Measurements from ENCODE around the gene NDST4. TPM values are rescaled to one million over a fixed set of nuclear protein-coding genes. Genes with fewer than 3 reads are reported as not detected.

Gene NDST4
- total and polyA plus RNA-seq, 2 of the 13 experiments (the other 11 are each of a cell fraction or from before 2014, with no cell fraction given), result not detected

DNA sequence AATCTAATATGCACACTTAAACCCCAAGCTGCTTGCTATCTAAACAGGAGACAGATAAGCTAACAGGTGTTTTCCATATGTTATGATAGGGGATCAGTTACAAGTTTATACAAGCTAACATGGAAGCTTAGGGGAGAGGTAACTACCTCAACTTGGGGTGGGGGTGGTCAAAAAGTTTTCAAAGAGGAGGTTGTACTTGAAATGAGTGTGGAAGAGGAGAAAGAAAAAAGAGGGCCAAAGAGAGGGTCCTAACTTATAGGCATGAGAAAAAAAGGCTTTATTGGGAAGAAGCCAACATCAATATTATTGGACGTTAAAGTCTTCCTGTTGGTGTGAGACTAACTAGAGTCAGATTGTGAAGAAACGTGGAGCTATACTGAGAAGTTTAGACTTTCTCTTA, 205.9 kb downstream of the NDST4 start:
- ATAC-seq, result no peak
- WGBS (ENCODE audit: low lambda C conversion rate), result 2% methylated on average over 2 of the region's 2 CpGs
- BruUV-seq (replicated peaks), result no TSS peak

GRCh38 chr4:114905017-114905416, 208.4 kb downstream of the NDST4 start:
- in situ Hi-C loops (cut with HindIII; ENCODE audit: extremely low pct_ligation_motif_present, low pct_unique_long_range_greater_than_20kb), result no loop called here
- FAIRE-seq (no peak), DNase-seq (ENCODE audit: low spot score) (no peak), ATAC-seq (no peak)
- Histone ChIP-seq H2AFZ (ENCODE audit: low read length) (no peak overlapping the region), H3K79me2 (ENCODE audit: insufficient read depth, low read length) (no peaks in the 10 kb centered on the region), H3K27me3 (ENCODE audit: control insufficient read depth in 1 of 2, insufficient read depth in 2 of 2, low read length in 2 of 2) (no peaks in the 10 kb centered on the region), H3K4me3 (replicated peaks in 1 of 3; ENCODE audit: insufficient read depth in 1 of 3, low read depth in 2 of 3, low read length in 3 of 3) (no peak overlapping the region), H3K36me3 (replicated peaks in 1 of 2; ENCODE audit: control insufficient read depth in 1 of 2, insufficient read depth in 2 of 2, low read length in 2 of 2) (no peaks in the 10 kb centered on the region), H3K4me2 (ENCODE audit: low read depth, low read length) (no peak overlapping the region), H3K4me1 (ENCODE audit: insufficient read depth, low read length) (no peaks in the 10 kb centered on the region), H3K9ac (ENCODE audit: insufficient read depth, low read depth, low read length) (no peak overlapping the region), H3K9me3 (ENCODE audit: low read length) (no peaks in the 10 kb centered on the region), H3K27ac (ENCODE audit: extremely low read length, insufficient read depth, low read length) (no peak overlapping the region), H4K20me1 (ENCODE audit: insufficient read depth, low read length) (no peaks in the 10 kb centered on the region)
- intact Hi-C loops (cut with micrococcal nuclease; ENCODE audit: unreplicated experiment), result no loop called here
- ChIA-PET CTCF (ENCODE audit: low intra/inter-chr PET ratio, low total read pairs) (no interaction called here), POLR2A (no interaction called here)
- no peak for TF ChIP-seq PHF20 (CRISPR knock-in tag; IDR thresholded peaks at IDR 0.05)
- TF ChIP-seq ZNF615 (CRISPR knock-in tag; IDR thresholded peaks at IDR 0.05; ENCODE audit: borderline replicate concordance), result no peak
- no peak for TF ChIP-seq ZFP41 (CRISPR knock-in tag; IDR thresholded peaks at IDR 0.05; ENCODE audit: borderline replicate concordance)
- TF ChIP-seq ZBTB21 (CRISPR knock-in tag; IDR thresholded peaks at IDR 0.05), result no peak
- TF ChIP-seq SKI (IDR thresholded peaks at IDR 0.05; ENCODE audit: partially characterized antibody), result no peak
- TF ChIP-seq REPIN1 (CRISPR knock-in tag; IDR thresholded peaks at IDR 0.05; ENCODE audit: borderline replicate concordance, low read depth), result no peak
- TF ChIP-seq FOSL1 (CRISPR knock-in tag; IDR thresholded peaks at IDR 0.05; ENCODE audit: borderline replicate concordance), result no peak
- no peak for TF ChIP-seq AHDC1 (CRISPR knock-in tag; IDR thresholded peaks at IDR 0.05; ENCODE audit: borderline replicate concordance)
- TF ChIP-seq ZBTB7A (CRISPR knock-in tag; IDR thresholded peaks at IDR 0.05), result no peak
- TF ChIP-seq PAF1 (CRISPR knock-in tag; IDR thresholded peaks at IDR 0.05), result no peak
- TF ChIP-seq KDM1A (CRISPR knock-in tag; IDR thresholded peaks at IDR 0.05), result no peak
- no TSS peak for BruUV-seq (replicated peaks)

More for the DNA sequence above, 205.9 kb downstream of the NDST4 start:
- H3K79me2 ChIP-seq (ENCODE audit: insufficient read depth, low read length), result no peaks in the 10 kb centered on the region
- TF ChIP-seq ZNF510 (CRISPR knock-in tag; IDR thresholded peaks at IDR 0.05; ENCODE audit: low read depth) (no peak), HOXA7 (CRISPR knock-in tag; IDR thresholded peaks at IDR 0.05) (no peak), MYNN (CRISPR knock-in tag; IDR thresholded peaks at IDR 0.05; ENCODE audit: low read depth) (no peak), SMAD1 (CRISPR knock-in tag; IDR thresholded peaks at IDR 0.05; ENCODE audit: borderline replicate concordance, low read depth) (no peak), ZNF138 (CRISPR knock-in tag; IDR thresholded peaks at IDR 0.05; ENCODE audit: low read depth) (no peak), NPAS2 (CRISPR knock-in tag; IDR thresholded peaks at IDR 0.05; ENCODE audit: borderline replicate concordance) (no peak), ZNF225 (CRISPR knock-in tag; IDR thresholded peaks at IDR 0.05) (no peak), ZFP41 (CRISPR knock-in tag; IDR thresholded peaks at IDR 0.05; ENCODE audit: borderline replicate concordance) (no peak), PCBP2 (optimal IDR thresholded peaks at IDR 0.05; ENCODE audit: low read depth, low read length, poor library complexity, severe bottlenecking) (no peak), CREM (IDR thresholded peaks at IDR 0.05) (no peak), CREM (CRISPR knock-in tag; IDR thresholded peaks at IDR 0.05) (no peak), ZNF780A (CRISPR knock-in tag; IDR thresholded peaks at IDR 0.05) (no peak)
- no peak for FAIRE-seq
- intact Hi-C loops (cut with micrococcal nuclease; ENCODE audit: unreplicated experiment) (no loop called here), in situ Hi-C loops (cut with HindIII; ENCODE audit: extremely low pct_ligation_motif_present, low pct_unique_long_range_greater_than_20kb) (no loop called here)
- no peak overlapping the region for H3K4me3 ChIP-seq (replicated peaks in 1 of 3; ENCODE audit: insufficient read depth in 1 of 3, low read depth in 2 of 3, low read length in 3 of 3)
- H3K27ac ChIP-seq (ENCODE audit: extremely low read length, insufficient read depth, low read length), result no peak overlapping the region
- H3K9me3 ChIP-seq (ENCODE audit: low read length), result no peaks in the 10 kb centered on the region
- H4K20me1 ChIP-seq (ENCODE audit: insufficient read depth, low read length), result no peaks in the 10 kb centered on the region
- no peak overlapping the region for H2AFZ ChIP-seq (ENCODE audit: low read length)
- no peak for DNase-seq (ENCODE audit: low spot score)
- H3K27me3 ChIP-seq (ENCODE audit: control insufficient read depth in 1 of 2, insufficient read depth in 2 of 2, low read length in 2 of 2), result no peaks in the 10 kb centered on the region
- no peak overlapping the region for H3K4me2 ChIP-seq (ENCODE audit: low read depth, low read length)
- no peaks in the 10 kb centered on the region for H3K4me1 ChIP-seq (ENCODE audit: insufficient read depth, low read length)
- no peaks in the 10 kb centered on the region for H3K36me3 ChIP-seq (replicated peaks in 1 of 2; ENCODE audit: control insufficient read depth in 1 of 2, insufficient read depth in 2 of 2, low read length in 2 of 2)
- ChIA-PET CTCF (ENCODE audit: low intra/inter-chr PET ratio, low total read pairs) (no interaction called here), POLR2A (no interaction called here)
- no peak overlapping the region for H3K9ac ChIP-seq (ENCODE audit: insufficient read depth, low read depth, low read length)
